ENCODE data around the gene BHLHE23.

Gene BHLHE23

DNA sequence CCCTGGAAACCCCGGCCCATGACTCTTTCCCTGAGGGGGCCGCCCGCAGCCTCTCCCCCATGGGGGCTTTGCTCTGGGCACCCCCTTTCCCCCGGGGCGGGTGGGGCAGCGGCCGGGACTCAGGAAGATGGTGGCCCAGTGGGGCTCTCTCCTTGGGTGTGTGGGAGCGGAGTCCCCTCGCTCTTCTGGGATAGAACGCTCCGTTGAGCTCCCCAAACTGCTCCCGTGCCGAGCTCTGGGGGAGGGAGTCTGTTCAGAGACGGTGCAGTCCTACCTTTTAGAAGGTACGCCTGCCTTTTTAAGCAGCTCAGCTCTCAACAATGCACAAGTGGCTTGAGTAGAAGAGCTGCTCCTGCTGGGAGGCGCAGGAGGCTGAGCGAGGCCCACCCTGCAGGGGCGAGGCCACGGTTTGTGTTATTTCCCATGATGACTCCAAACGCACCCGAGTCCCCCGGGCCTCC lies 21.7 kb upstream of the BHLHE23 start:
- Histone ChIP-seq H3K4me3 (IDR thresholded peaks at IDR 0.05; ENCODE audit: insufficient read depth, low read depth, low read length) (no peak overlapping the region), H3K27me3 (ENCODE audit: insufficient read depth, low read depth) (peaks cover 92% of the 10 kb centered on the region), H3K4me1 (ENCODE audit: low read depth, poor library complexity, severe bottlenecking) (no peaks in the 10 kb centered on the region)

DNA sequence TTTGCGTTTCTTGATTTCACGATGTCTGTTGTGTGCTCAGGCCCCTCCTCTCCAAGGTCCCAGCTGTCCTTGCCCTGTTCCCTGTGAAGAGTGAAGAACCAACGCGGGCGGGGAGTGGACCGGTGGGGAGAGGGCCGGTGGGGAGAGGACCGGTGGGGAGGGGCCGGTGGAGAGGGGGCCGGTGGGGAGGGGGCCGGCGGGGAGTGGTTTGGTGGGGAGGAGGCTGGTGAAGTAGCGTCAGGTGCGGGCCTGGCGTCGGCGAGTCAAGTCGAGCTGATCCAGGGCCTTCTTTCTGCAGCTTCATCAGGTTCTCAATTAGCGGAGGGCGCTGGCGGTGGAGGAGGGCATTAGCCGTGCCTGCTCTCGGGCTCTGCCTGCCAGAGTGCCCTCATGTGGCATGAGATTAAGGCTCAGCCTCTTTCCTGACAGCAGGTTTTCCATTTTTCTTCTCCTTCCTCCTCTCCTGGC lies 21.2 kb upstream of the BHLHE23 start:
- H3K79me2 ChIP-seq (ENCODE audit: insufficient read depth, low read depth), result no peaks in the 10 kb centered on the region
- no peak overlapping the region for H3K9ac ChIP-seq
- H3K27me3 ChIP-seq (ENCODE audit: insufficient read depth, low read depth), result peaks cover 92% of the 10 kb centered on the region
- H3K36me3 ChIP-seq (ENCODE audit: insufficient read depth), result no peaks in the 10 kb centered on the region
- H3K4me1 ChIP-seq (ENCODE audit: low read depth, poor library complexity, severe bottlenecking), result no peaks in the 10 kb centered on the region
- no peak overlapping the region for H2AFZ ChIP-seq (ENCODE audit: low read depth)
- no peaks in the 10 kb centered on the region for H4K20me1 ChIP-seq (ENCODE audit: insufficient read depth)
- no peak overlapping the region for H3K4me2 ChIP-seq
- TF ChIP-seq, protein P1, sequence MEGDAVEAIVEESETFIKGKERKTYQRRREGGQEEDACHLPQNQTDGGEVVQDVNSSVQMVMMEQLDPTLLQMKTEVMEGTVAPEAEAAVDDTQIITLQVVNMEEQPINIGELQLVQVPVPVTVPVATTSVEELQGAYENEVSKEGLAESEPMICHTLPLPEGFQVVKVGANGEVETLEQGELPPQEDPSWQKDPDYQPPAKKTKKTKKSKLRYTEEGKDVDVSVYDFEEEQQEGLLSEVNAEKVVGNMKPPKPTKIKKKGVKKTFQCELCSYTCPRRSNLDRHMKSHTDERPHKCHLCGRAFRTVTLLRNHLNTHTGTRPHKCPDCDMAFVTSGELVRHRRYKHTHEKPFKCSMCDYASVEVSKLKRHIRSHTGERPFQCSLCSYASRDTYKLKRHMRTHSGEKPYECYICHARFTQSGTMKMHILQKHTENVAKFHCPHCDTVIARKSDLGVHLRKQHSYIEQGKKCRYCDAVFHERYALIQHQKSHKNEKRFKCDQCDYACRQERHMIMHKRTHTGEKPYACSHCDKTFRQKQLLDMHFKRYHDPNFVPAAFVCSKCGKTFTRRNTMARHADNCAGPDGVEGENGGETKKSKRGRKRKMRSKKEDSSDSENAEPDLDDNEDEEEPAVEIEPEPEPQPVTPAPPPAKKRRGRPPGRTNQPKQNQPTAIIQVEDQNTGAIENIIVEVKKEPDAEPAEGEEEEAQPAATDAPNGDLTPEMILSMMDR (conservative IDR thresholded peaks at IDR 0.05; ENCODE audit: low read depth, low read length), result no peak
- H3K27ac ChIP-seq, result no peak overlapping the region
- H3K4me3 ChIP-seq (IDR thresholded peaks at IDR 0.05; ENCODE audit: insufficient read depth, low read depth, low read length), result no peak overlapping the region

More for the DNA sequence above, 21.7 kb upstream of the BHLHE23 start:
- TF ChIP-seq, protein P1 (conservative IDR thresholded peaks at IDR 0.05; ENCODE audit: low read depth, low read length), result no peak
- Histone ChIP-seq H4K20me1 (ENCODE audit: insufficient read depth) (no peaks in the 10 kb centered on the region), H3K79me2 (ENCODE audit: insufficient read depth, low read depth) (no peaks in the 10 kb centered on the region), H3K4me2 (no peak overlapping the region), H3K36me3 (ENCODE audit: insufficient read depth) (no peaks in the 10 kb centered on the region), H2AFZ (ENCODE audit: low read depth) (no peak overlapping the region), H3K9ac (no peak overlapping the region), H3K27ac (no peak overlapping the region)

DNA sequence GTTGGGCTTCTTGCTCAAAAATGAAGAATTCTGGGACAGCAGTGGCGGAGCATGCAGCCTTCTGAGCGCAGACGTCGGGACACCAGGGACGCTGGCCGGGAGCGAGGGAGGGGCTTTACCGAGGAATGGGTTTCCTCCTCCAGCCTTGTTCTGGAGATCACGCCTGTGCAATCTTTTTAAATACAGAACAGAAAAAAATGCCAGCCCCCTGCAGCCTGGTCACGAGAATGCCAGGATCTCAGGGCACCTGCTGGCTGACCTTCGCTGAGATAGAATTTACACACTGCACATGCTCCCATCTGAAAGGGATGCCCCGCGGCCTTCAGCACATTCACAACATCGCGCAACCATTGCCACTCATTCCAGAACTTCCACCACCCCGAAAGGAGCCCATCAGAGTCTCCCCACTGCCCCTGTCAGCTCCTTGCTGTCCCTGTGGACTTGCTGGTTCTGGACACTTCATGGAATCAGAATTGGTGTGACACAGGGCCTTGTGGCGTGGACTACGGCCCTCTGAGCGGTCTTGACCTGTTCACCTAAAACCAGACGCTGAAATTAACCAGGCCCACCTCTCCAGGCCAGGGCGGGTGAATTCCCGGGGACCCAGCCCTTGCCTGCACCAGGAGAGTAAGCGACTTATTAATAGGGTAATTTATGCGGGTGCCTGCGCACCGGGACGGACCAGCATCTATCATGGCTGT lies 20.6 kb upstream of the BHLHE23 start:
- peaks cover 92% of the 10 kb centered on the region for H3K27me3 ChIP-seq (ENCODE audit: insufficient read depth, low read depth)
- H3K79me2 ChIP-seq (ENCODE audit: insufficient read depth, low read depth), result no peaks in the 10 kb centered on the region
- no peak overlapping the region for H3K27ac ChIP-seq
- H3K4me3 ChIP-seq (IDR thresholded peaks at IDR 0.05; ENCODE audit: insufficient read depth, low read depth, low read length), result no peak overlapping the region
- no peak overlapping the region for H2AFZ ChIP-seq (ENCODE audit: low read depth)
- H4K20me1 ChIP-seq (ENCODE audit: insufficient read depth), result no peaks in the 10 kb centered on the region
- no peak overlapping the region for H3K9ac ChIP-seq
- no peak overlapping the region for H3K4me2 ChIP-seq
- TF ChIP-seq, protein P1 (conservative IDR thresholded peaks at IDR 0.05; ENCODE audit: low read depth, low read length), result no peak
- H3K36me3 ChIP-seq (ENCODE audit: insufficient read depth), result no peaks in the 10 kb centered on the region
- H3K4me1 ChIP-seq (ENCODE audit: low read depth, poor library complexity, severe bottlenecking), result no peaks in the 10 kb centered on the region

DNA sequence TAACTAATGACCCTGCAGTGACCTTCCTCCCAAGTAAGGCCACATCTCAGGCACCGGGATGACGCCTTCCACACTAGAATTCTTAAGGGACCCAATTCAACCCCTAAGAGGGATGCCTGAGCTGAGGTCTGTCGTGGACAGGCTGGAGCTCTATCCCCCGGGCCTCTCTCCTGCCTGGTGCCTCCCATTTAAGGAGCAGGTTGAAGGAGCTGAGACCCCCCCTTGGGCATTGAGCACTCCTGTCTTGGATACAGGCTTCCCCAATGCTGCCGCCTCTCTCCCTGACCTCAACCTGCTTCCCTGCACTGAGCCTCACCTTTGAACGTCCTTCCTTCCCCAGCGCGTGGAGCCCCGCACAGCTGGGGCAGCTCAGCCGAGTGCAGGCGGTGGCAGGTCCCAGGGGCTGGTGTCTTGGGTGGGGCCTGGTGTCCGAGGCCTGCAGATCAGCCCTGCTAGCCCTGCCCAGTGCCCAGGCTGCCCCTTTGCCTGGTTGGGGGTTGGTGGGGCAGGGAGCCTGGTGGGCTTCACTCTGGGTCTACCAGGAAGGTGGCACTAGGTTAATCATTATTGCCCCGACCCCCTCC lies 19.9 kb upstream of the BHLHE23 start:
- Histone ChIP-seq H3K9ac (no peak overlapping the region), H3K4me3 (IDR thresholded peaks at IDR 0.05; ENCODE audit: insufficient read depth, low read depth, low read length) (no peak overlapping the region), H4K20me1 (ENCODE audit: insufficient read depth) (no peaks in the 10 kb centered on the region), H2AFZ (ENCODE audit: low read depth) (no peak overlapping the region), H3K79me2 (ENCODE audit: insufficient read depth, low read depth) (no peaks in the 10 kb centered on the region), H3K4me1 (ENCODE audit: low read depth, poor library complexity, severe bottlenecking) (no peaks in the 10 kb centered on the region), H3K36me3 (ENCODE audit: insufficient read depth) (no peaks in the 10 kb centered on the region), H3K4me2 (no peak overlapping the region), H3K27ac (no peak overlapping the region), H3K27me3 (ENCODE audit: insufficient read depth, low read depth) (peaks cover 92% of the 10 kb centered on the region)
- TF ChIP-seq, protein P1 (conservative IDR thresholded peaks at IDR 0.05; ENCODE audit: low read depth, low read length), result no peak

Data from KMS-11 (cell line).